K562 (cell line): Measurements from ENCODE around the gene MCC. TPM values are rescaled to one million over a fixed set of nuclear protein-coding genes. Genes with fewer than 3 reads are reported as not detected.

Experiments
- ATAC-seq: fragments of 200-7000 bp; cut with Tn5 transposase; 3 replicates; pipeline ENCODE4 v1.9.1; 2020; ENCODE audit warnings: moderate library complexity
- BruUV-seq: library from RNA; stranded (reverse); fragments of 400-500 nt; replicated peaks from 2 replicates; lab custom pipeline; 2021; lab: Mats Ljungman, UMichigan
- CTCF ChIA-PET: fragments of 300-600 bp; formaldehyde crosslinking; extraction: SDS; loops from one replicate; lab custom pipeline; 2021; ENCODE audit warnings: low intra/inter-chr PET ratio; lab: Yijun Ruan, JAX
- POLR2A ChIA-PET: fragments of 300-600, 350-650 bp; sonication (Branson Sonifier 250); formaldehyde crosslinking; extraction: SDS; loops from one replicate; lab custom pipeline; 2021; ENCODE audit warnings: antibody characterized with exemption, inconsistent platforms; lab: Yijun Ruan, JAX
- DNase-seq, 4 experiments: peaks; one replicate each; pipeline versions ENCODE4 v3.0.0 to v3.0.0-alpha.2; 2011 to 2018; ENCODE audit warnings: low spot score in 3 of 4, mixed read lengths in 3 of 4; ENCODE audit errors: extremely low read depth in 1 of 4
- FAIRE-seq: peaks from 2 replicates; lab custom pipeline; 2011; peaks lifted over from hg19 to GRCh38; lab: Jason Lieb, UNC
- H2AFZ ChIP-seq: 2 replicates; pipeline ENCODE4 v1.6.0; 2011; ENCODE audit warnings: low read depth, low read length, control low read depth, inconsistent platforms
- H3K27ac ChIP-seq: fragments of 200-600 bp; 3 replicates; pipeline ENCODE4 v1.8.0; 2011; ENCODE audit warnings: low read depth, mild to moderate bottlenecking, control low read depth, inconsistent platforms, low read length, moderate library complexity, mixed read lengths; ENCODE audit errors: extremely low read depth
- H3K27me3 ChIP-seq, 2 experiments: fragments of 300-600 bp in 1 of 2; 2 replicates in 1 of 2; 3 replicates in 1 of 2; pipeline versions ENCODE4 v1.6.0 to v1.8.0; 2011; ENCODE audit warnings: inconsistent platforms in 2 of 2, low read length in 2 of 2, mild to moderate bottlenecking in 1 of 2, mixed read lengths in 1 of 2, moderate library complexity in 1 of 2; ENCODE audit not compliant: control insufficient read depth in 2 of 2, insufficient read depth in 2 of 2
- H3K36me3 ChIP-seq: fragments of 300-600 bp; 3 replicates; pipeline ENCODE4 v1.8.0; 2011; ENCODE audit warnings: mild to moderate bottlenecking, low read length, inconsistent platforms; ENCODE audit not compliant: control insufficient read depth, insufficient read depth
- H3K4me1 ChIP-seq, 2 experiments: fragments of 200-600 bp in 1 of 2; replicated peaks in 1 of 2; 2 replicates in 1 of 2; 3 replicates in 1 of 2; pipeline versions ENCODE4 v1.5.1 to v1.8.0; 2011; ENCODE audit warnings: inconsistent platforms in 2 of 2, low read length in 2 of 2, mild to moderate bottlenecking in 1 of 2, mixed read lengths in 1 of 2, moderate library complexity in 1 of 2; ENCODE audit not compliant: control insufficient read depth in 2 of 2, insufficient read depth in 2 of 2
- H3K4me2 ChIP-seq: 2 replicates; pipeline ENCODE4 v1.6.1; 2011; ENCODE audit warnings: low read length, control low read depth, inconsistent platforms, mixed read lengths; ENCODE audit not compliant: insufficient read depth
- H3K4me3 ChIP-seq: fragments of 200-600 bp; sonication (generic), shearing (Covaris generic); 2 replicates; pipeline ENCODE4 v1.5.1; 2016; ENCODE audit warnings: control low read depth, inconsistent platforms
- H3K79me2 ChIP-seq: fragments of 200-600 bp; 3 replicates; pipeline ENCODE4 v1.8.0; 2011; ENCODE audit warnings: low read length, inconsistent platforms; ENCODE audit not compliant: control insufficient read depth, insufficient read depth
- H3K9ac ChIP-seq, 2 experiments: 2 replicates each; pipeline versions ENCODE4 v1.6.0 to v1.6.1; 2011; ENCODE audit warnings: low read depth in 2 of 2, low read length in 2 of 2, control low read depth in 1 of 2, inconsistent platforms in 1 of 2, mild to moderate bottlenecking in 1 of 2, mixed read lengths in 1 of 2; ENCODE audit not compliant: insufficient read depth in 1 of 2
- H3K9me1 ChIP-seq: one replicate; pipeline ENCODE4 v1.6.0; 2011; ENCODE audit warnings: inconsistent platforms, mild to moderate bottlenecking, low read length, moderate library complexity; ENCODE audit not compliant: control insufficient read depth, insufficient read depth
- H3K9me3 ChIP-seq: replicated peaks from 2 replicates; pipeline ENCODE4 v1.5.1; 2011; ENCODE audit warnings: low read depth, low read length, inconsistent platforms; ENCODE audit not compliant: control insufficient read depth, insufficient read depth
- H4K20me1 ChIP-seq: replicated peaks from 2 replicates; pipeline ENCODE4 v1.6.1; 2011; ENCODE audit warnings: low read length, inconsistent platforms, mixed read lengths; ENCODE audit not compliant: control insufficient read depth, insufficient read depth
- ASH1L ChIP-seq: fragments of 450-650 bp; IDR thresholded peaks from 2 replicates; pipeline ENCODE4 v1.6.1; 2018; ENCODE audit warnings: borderline replicate concordance, mild to moderate bottlenecking, low read depth; ENCODE audit not compliant: partially characterized antibody
- CEBPB ChIP-seq: fragments of 450-650 bp; IDR thresholded peaks from 2 replicates; pipeline ENCODE4 v1.6.1; 2016; ENCODE audit warnings: missing genetic modification characterization, missing compliant biosample characterization
- CHCHD3 ChIP-seq: fragments of 250-450 bp; sonication (Bioruptor Pico); IDR thresholded peaks from 2 replicates; pipeline ENCODE4 v2.1.2; 2022; ENCODE audit warnings: mild to moderate bottlenecking
- E2F8 ChIP-seq: fragments of 450-650 bp; IDR thresholded peaks from 2 replicates; pipeline ENCODE4 v1.7.1; 2018; ENCODE audit warnings: mild to moderate bottlenecking, low read depth; ENCODE audit not compliant: partially characterized antibody
- GTF2F1 ChIP-seq: IDR thresholded peaks from 2 replicates; pipeline ENCODE4 v1.6.1; 2011; ENCODE audit warnings: low read depth, low read length, improper control_type of control experiment
- HINFP ChIP-seq: fragments of 450-650 bp; conservative IDR thresholded peaks from 2 replicates; pipeline ENCODE4 v1.6.1; 2016; ENCODE audit warnings: missing genetic modification characterization, low read depth, mild to moderate bottlenecking, control low read depth, missing compliant biosample characterization
- MTF1 ChIP-seq: fragments of 250-450 bp; sonication (Bioruptor Pico); IDR thresholded peaks from 2 replicates; pipeline ENCODE4 v1.9.0; 2021; ENCODE audit warnings: moderate library complexity, mild to moderate bottlenecking, inconsistent platforms, borderline replicate concordance
- MYNN ChIP-seq, 2 experiments: sonication (generic); formaldehyde crosslinking in 1 of 2; IDR thresholded peaks; 2 replicates each; pipeline versions ENCODE4 v1.5.0 to v1.6.1; 2016 to 2020; ENCODE audit warnings: antibody characterized with exemption in 1 of 2, missing genetic modification reagents in 1 of 2
- NFE2 ChIP-seq: IDR thresholded peaks from 2 replicates; pipeline ENCODE4 v1.6.1; 2014; ENCODE audit warnings: antibody characterized with exemption, low read depth
- POLR2AphosphoS2 ChIP-seq: IDR thresholded peaks from 2 replicates; pipeline ENCODE4 v1.6.1; 2012; ENCODE audit warnings: low read length, improper control_type of control experiment
- RFX5 ChIP-seq: IDR thresholded peaks from 2 replicates; pipeline ENCODE4 v1.6.1; 2011; ENCODE audit warnings: low read depth, mild to moderate bottlenecking, improper control_type of control experiment, low read length
- SMAD1 ChIP-seq: fragments of 150-350 bp; IDR thresholded peaks from 2 replicates; pipeline ENCODE4 v1.6.1; 2014; ENCODE audit warnings: low read length, low read depth; ENCODE audit not compliant: partially characterized antibody
- XRCC3 ChIP-seq: fragments of 450-650 bp; IDR thresholded peaks from 2 replicates; pipeline ENCODE4 v1.6.1; 2017; ENCODE audit warnings: mild to moderate bottlenecking, moderate library complexity
- ZBED1 ChIP-seq: IDR thresholded peaks from 2 replicates; pipeline ENCODE4 v1.6.1; 2014
- ZBTB2 ChIP-seq: fragments of 450-650 bp; IDR thresholded peaks from 2 replicates; pipeline ENCODE4 v1.6.1; 2016; ENCODE audit warnings: antibody characterized with exemption
- ZNF239 ChIP-seq: fragments of 250-450 bp; sonication (Bioruptor Pico); IDR thresholded peaks from 2 replicates; pipeline ENCODE4 v1.4.0; 2020; ENCODE audit warnings: mild to moderate bottlenecking
- ZNF263 ChIP-seq: sonication (generic); formaldehyde crosslinking; IDR thresholded peaks from 2 replicates; pipeline ENCODE4 v1.8.0; 2022; ENCODE audit warnings: mild to moderate bottlenecking, missing genetic modification reagents, borderline replicate concordance
- ZNF316 ChIP-seq: fragments of 450-650 bp; IDR thresholded peaks from 2 replicates; pipeline ENCODE4 v1.6.1; 2016
- whole genome bisulfite sequencing: fragments of 100-300 bp; shearing (Covaris generic); methylation state at CpG from one replicate; pipeline ENCODE4 v1.1.6; 2016; ENCODE audit warnings: low coverage, mixed read lengths; ENCODE audit not compliant: insufficient coverage; ENCODE audit errors: missing lambda C conversion rate; 5-methylcytosine and 5-hydroxymethylcytosine counted together
- in situ Hi-C: fragments of 300-500 bp; cut with MboI; formaldehyde crosslinking; loops from 4 replicates; pipeline ENCODE4 v1.15.0; 2018; ENCODE audit warnings: inconsistent platforms, mixed read lengths
- intact Hi-C: fragments of 100-400 bp; cut with micrococcal nuclease; formaldehyde crosslinking; loops from 2 replicates; pipeline ENCODE4 v1.14.2; 2022
- polyA plus RNA-seq, 8 experiments: library from polyadenylated mRNA; depleted of rRNA in 4 of 8; stranded (reverse) in 5 of 8; unstranded in 3 of 8; fragments of >200 nt; fragmentation: Nextera tagmentation in 2 of 8; fragmentation: Illumina TruSeq in 1 of 8; extraction: Ambion mirVana in 2 of 8; extraction: Trizol in 1 of 8; gene quantifications; 2 replicates each; pipeline versions ENCODE4 v1.2.1 to v1.2.3, GENCODE V29; 2011 to 2014; ENCODE audit warnings: inconsistent platforms in 1 of 8, missing spikeins in 1 of 8
- total RNA-seq, 7 experiments: library from RNA; depleted of rRNA in 6 of 7; stranded (reverse); fragments of >200 nt in 6 of 7; fragmentation: Illumina TruSeq in 2 of 7; extraction: Trizol in 2 of 7; gene quantifications; 2 replicates each; pipeline versions ENCODE4 v1.2.1 to v1.2.3, GENCODE V29; 2011 to 2021; ENCODE audit warnings: low replicate concordance in 1 of 7

Gene MCC
- total and polyA plus RNA-seq, 9 of the 15 experiments (the other 6 are each of a cell fraction or from before 2014, with no cell fraction given): 0.04 to 0.24 (median 0.06) TPM; not detected in 1

- no peak for TF ChIP-seq RFX5
- TF ChIP-seq MYNN (IDR thresholded peaks at IDR 0.05): no peak
- no peak for TF ChIP-seq MYNN (CRISPR knock-in tag; IDR thresholded peaks at IDR 0.05)
Observed at GRCh38 chr5:113502073-113502472, 13.8 kb upstream of the MCC start (continued).

- Histone ChIP-seq H3K9ac (no peak overlapping the region), H3K27me3 (no peaks in the 10 kb centered on the region; a peak in 1 of 5 replicates), H3K27ac (no peak overlapping the region), H3K79me2 (no peaks in the 10 kb centered on the region), H3K9me1 (no peaks in the 10 kb centered on the region), H3K4me3 (no peak overlapping the region), H3K36me3 (no peaks in the 10 kb centered on the region), H4K20me1 (no peaks in the 10 kb centered on the region), H3K4me2 (no peak overlapping the region), H2AFZ (no peak overlapping the region), H3K4me1 (no peaks in the 10 kb centered on the region; a peak in 1 of 5 replicates), H3K9me3 (no peaks in the 10 kb centered on the region)
- BruUV-seq: no TSS peak
- no peak for FAIRE-seq
- in situ Hi-C loops: loop anchor here (5.0 kb wide), 1 partner anchor 48 kb away; no protein-coding TSS in a partner anchor
- ChIA-PET CTCF (no interaction called here), POLR2A (no interaction called here)
- intact Hi-C loops: no loop called here
- WGBS: 8% methylated on average over 1 of the region's 1 CpG
- no peak for DNase-seq
- ATAC-seq: no peak
- TF ChIP-seq ZNF239 (CRISPR knock-in tag) (no peak), MTF1 (CRISPR knock-in tag) (no peak), ASH1L (no peak), ZBED1 (no peak), HINFP (tag) (no peak), GTF2F1 (no peak), ZNF316 (no peak), SMAD1 (no peak), ZBTB2 (no peak), POLR2AphosphoS2 (no peak), NFE2 (no peak), CEBPB (tag) (no peak), ZNF263 (CRISPR knock-in tag) (no peak), CHCHD3 (CRISPR knock-in tag) (no peak), E2F8 (no peak), XRCC3 (no peak)
Observed at GRCh38 chr5:113495422-113495841, 7.2 kb upstream of the MCC start.
